Measurements from ENCODE around the gene FIBCD1.
"Not testable (repeated sequence)": the region's sequence is repeated elsewhere in the genome, so short reads cannot be mapped to it uniquely, and the experiment has no call there.

Gene FIBCD1

GRCh38 chr9:130959809-130960334 lies 20.8 kb upstream of the FIBCD1 start:
- TF ChIP-seq, protein P1, sequence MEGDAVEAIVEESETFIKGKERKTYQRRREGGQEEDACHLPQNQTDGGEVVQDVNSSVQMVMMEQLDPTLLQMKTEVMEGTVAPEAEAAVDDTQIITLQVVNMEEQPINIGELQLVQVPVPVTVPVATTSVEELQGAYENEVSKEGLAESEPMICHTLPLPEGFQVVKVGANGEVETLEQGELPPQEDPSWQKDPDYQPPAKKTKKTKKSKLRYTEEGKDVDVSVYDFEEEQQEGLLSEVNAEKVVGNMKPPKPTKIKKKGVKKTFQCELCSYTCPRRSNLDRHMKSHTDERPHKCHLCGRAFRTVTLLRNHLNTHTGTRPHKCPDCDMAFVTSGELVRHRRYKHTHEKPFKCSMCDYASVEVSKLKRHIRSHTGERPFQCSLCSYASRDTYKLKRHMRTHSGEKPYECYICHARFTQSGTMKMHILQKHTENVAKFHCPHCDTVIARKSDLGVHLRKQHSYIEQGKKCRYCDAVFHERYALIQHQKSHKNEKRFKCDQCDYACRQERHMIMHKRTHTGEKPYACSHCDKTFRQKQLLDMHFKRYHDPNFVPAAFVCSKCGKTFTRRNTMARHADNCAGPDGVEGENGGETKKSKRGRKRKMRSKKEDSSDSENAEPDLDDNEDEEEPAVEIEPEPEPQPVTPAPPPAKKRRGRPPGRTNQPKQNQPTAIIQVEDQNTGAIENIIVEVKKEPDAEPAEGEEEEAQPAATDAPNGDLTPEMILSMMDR (IDR thresholded peaks at IDR 0.05; ENCODE audit: insufficient read depth, missing control alignments): no peak
- DNase-seq (ENCODE audit: insufficient read length, low spot score): no peak
- no peak for FAIRE-seq

- not testable (repeated sequence) for FAIRE-seq; DNase-seq (ENCODE audit: insufficient read length, low spot score)
These were observed 19.5 kb upstream of the FIBCD1 start for GRCh38 chr9:130958564-130958963.

DNA sequence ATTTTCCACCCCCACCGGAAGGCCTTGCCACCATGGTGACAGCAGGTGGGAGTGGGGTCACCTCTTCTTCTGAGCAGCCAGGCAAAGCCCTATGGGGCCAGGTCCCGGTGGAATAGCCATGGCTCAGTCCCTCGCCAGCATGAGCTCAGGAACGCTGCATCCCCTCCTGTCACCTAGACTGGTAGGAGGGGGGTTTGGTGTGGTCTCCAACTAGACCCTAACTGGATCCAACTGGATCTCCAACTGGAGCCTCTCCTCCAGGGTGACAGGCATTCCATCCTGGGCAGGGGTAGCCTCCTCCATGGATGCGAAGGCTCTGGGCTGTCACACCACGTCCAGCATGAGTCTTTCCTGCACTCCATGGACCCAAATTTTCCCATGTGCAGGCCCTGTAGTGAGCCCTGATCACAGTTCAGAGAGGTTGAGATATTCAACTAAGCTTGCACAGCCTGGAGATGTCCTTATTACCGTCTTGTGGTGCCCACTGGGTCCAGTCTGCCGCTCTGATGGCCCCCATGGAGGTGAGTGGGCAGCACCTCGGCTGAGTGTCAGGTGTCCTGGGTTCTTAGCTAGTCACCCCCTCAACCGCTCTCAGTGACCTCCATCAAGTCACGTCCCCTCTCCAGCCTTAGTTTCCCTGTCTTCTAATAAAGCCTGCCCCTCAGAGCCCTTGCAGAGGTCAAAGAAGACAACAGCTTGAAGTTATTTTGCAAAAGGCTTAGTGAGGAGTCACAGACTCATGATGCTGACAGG lies 18.6 kb upstream of the FIBCD1 start:
- TF ChIP-seq, protein P1 (IDR thresholded peaks at IDR 0.05; ENCODE audit: insufficient read depth, missing control alignments): no peak
- DNase-seq (ENCODE audit: insufficient read length, low spot score) (no peak), FAIRE-seq (no peak)

GRCh38 chr9:130956636-130957450 lies 17.8 kb upstream of the FIBCD1 start:
- no peak for FAIRE-seq
- TF ChIP-seq, protein P1 (IDR thresholded peaks at IDR 0.05; ENCODE audit: insufficient read depth, missing control alignments): no peak
- DNase-seq (ENCODE audit: insufficient read length, low spot score): no peak

DNA sequence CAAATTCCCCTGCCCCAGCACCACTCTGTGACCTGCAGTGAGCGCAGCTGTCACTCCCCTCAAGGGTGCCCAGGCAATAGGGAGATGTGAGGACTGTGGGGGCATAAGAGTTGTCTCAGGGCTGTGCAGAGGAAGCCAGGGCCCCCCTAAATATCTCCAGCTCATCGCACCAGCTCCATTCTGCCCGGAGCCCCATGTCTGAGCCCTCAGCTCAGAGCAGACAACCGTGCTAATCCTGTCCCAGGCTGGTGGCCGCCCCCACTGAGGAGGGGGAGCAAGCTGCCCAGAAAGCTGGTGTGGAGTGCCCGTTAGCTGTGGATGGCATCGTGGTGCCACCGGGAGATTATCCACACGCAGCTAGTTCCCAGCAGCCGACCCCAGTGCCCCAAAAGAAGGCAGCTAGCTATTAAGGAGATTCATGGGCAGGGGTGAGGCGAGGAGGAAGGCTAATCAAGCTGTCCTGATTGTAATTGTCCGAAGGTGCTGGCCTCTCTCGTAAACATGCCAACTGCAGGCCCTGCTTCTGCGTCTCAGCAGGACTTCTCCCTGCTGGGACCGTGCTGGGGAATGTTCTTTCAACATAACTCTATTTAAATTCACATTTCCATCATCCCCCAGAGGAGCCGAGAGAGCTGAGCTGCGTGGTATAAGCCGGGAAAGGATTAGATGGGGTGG lies 17.0 kb upstream of the FIBCD1 start:
- DNase-seq (ENCODE audit: insufficient read length, low spot score) (no peak), FAIRE-seq (no peak)
- TF ChIP-seq, protein P1 (IDR thresholded peaks at IDR 0.05; ENCODE audit: insufficient read depth, missing control alignments): no peak

DNA sequence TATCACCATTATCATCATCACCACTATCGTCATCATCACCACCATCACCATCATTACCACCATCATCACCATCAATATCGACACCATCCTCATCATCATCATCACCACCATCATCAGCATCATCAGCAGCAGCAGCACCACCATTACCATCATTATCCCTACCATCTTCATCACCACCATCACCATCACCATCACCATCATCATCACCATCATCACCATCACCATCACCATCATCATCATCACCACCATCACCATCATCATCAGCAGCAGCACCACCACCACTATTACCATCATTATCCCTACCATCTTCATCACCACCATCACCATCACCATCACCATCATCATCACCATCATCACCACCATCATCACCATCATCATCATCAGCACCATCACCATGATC lies 15.9 kb upstream of the FIBCD1 start:
- FAIRE-seq; DNase-seq (ENCODE audit: insufficient read length, low spot score): not testable (repeated sequence)

GRCh38 chr9:130954317-130954716 lies 15.3 kb upstream of the FIBCD1 start:
- no peak for FAIRE-seq
- TF ChIP-seq, protein P1 (IDR thresholded peaks at IDR 0.05; ENCODE audit: insufficient read depth, missing control alignments): no peak
- no peak for DNase-seq (ENCODE audit: insufficient read length, low spot score)
